ENCODE measurements around the gene ST3GAL5. TPM values are rescaled to one million over a fixed set of nuclear protein-coding genes. Genes with fewer than 3 reads are reported as not detected.
A peak's percentile ranks its signal among the peaks of the same experiment; 100 is the strongest.
"Not testable (repeated sequence)": the region's sequence is repeated elsewhere in the genome, so short reads cannot be mapped to it uniquely, and the experiment has no call there.

ST3GAL5 gene
- 10 to 100 TPM; 23.1 to 40.1 (median 31.7) TPM for polyA plus RNA-seq (ENCODE audit: insufficient read length in 10 of 10)
- long read RNA-seq, donor 1, full-length matches to known transcripts, result 8 of 8 reads
- long read RNA-seq, donor 1, partial matches to known transcripts, result 0 of 8 reads
- long read RNA-seq, donor 1, other reads (novel, unspliced or antisense), result 0 of 8 reads
- long read RNA-seq, donor 2, full-length matches to known transcripts, result 7 of 7 reads
- long read RNA-seq, donor 2, partial matches to known transcripts, result 0 of 7 reads
- long read RNA-seq, donor 2, other reads (novel, unspliced or antisense), result 0 of 7 reads
- long read RNA-seq, donor 3, result 0 reads
- long read RNA-seq, donor 4, full-length matches to known transcripts, result 4 of 4 reads
- long read RNA-seq, donor 4, partial matches to known transcripts, result 0 of 4 reads
- long read RNA-seq, donor 4, other reads (novel, unspliced or antisense), result 0 of 4 reads
- long read RNA-seq, donor 5, full-length matches to known transcripts, result 5 of 5 reads
- long read RNA-seq, donor 5, partial matches to known transcripts, result 0 of 5 reads
- long read RNA-seq, donor 5, other reads (novel, unspliced or antisense), result 0 of 5 reads
- long read RNA-seq, donor 6, full-length matches to known transcripts, result 7 of 7 reads
- long read RNA-seq, donor 6, partial matches to known transcripts, result 0 of 7 reads
- long read RNA-seq, donor 6, other reads (novel, unspliced or antisense), result 0 of 7 reads
- long read RNA-seq, donor 7, full-length matches to known transcripts, result 4 of 4 reads
- long read RNA-seq, donor 7, partial matches to known transcripts, result 0 of 4 reads
- long read RNA-seq, donor 7, other reads (novel, unspliced or antisense), result 0 of 4 reads
- long read RNA-seq, donor 8, full-length matches to known transcripts, result 3 of 3 reads
- long read RNA-seq, donor 8, partial matches to known transcripts, result 0 of 3 reads
- long read RNA-seq, donor 8, other reads (novel, unspliced or antisense), result 0 of 3 reads
- long read RNA-seq, donor 9, full-length matches to known transcripts, result 1 of 1 reads
- long read RNA-seq, donor 9, partial matches to known transcripts, result 0 of 1 reads
- long read RNA-seq, donor 9, other reads (novel, unspliced or antisense), result 0 of 1 reads

GRCh38 chr2:85888684-85889626 is at the start of gene ST3GAL5:
TSS of gene ST3GAL5 (minus strand) at chr2:85888990. CDS start at chr2:85888905, 85 bp downstream.
- DNase-seq, result peak; percentile 88 to 95 (median 92)

DNA sequence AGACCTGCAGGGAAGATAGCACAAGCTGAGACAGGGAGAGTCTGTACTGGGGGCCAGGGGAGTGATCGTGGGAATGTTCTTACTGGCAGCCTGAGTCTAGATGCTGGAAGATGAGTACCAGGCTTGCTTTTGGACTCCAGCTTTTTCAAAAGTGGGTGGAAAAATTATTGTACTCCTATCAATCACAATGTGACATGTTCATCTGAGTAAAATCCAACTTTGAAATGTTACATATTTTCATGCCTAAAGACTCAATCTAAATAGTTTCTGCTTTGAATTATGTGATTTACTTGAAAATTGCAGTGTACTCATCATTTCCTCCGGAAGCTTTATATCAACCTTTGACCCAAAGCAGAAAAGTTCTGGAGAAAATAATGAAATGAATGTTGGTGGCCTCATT is 49.7 kb upstream of the ST3GAL5 start:
- no peak for DNase-seq

DNA sequence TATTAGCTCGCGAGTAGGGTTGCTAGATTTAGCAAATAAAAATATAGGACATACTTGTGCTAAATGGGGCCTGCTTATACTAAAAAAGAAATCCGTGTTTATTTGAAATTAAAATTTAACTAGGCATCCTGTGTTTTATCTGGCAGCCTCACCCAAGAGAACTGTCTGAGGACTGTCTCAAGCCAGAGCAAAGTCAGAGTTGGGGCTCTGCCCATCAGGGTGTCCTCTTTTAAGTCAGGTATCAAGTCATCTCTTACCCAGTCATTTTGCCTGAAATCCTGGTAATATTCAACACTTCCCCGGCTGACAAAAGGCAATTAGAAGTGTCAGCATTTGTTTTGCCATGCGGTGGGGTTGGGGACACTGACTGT is 48.3 kb upstream of the ST3GAL5 start:
- no peak for DNase-seq

GRCh38 chr2:85936421-85937068 is 47.8 kb upstream of the ST3GAL5 start:
- DNase-seq, result no peak

GRCh38 chr2:85935746-85936208 is 47.0 kb upstream of the ST3GAL5 start:
- DNase-seq, result peak in 1 of 3 donors; percentile 69

DNA sequence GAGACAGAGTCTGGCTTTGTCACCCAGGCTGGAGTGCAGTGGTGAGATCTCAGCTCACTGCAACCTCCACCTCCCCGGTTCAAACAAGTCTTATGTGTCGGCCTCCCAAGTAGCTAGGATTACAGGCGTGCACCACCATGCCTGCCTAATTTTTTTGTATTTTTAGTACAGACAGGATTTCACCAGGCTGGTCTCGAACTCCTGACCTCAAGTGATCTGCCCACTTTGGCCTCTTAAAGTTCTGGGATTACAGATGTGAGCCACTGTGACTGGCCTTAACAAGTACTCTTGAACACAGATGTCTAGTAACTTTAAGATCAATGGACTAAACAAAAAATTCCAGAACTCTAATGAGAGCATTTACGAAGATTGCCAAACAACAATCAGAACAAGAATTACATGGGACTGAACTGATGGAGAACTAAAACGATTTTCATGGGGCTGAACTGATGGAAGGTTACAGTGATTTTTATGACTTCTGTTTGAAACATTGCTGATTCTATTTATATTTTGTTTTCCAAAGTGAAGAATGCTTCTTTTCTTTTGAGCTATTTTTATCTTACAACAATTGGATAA is 46.5 kb upstream of the ST3GAL5 start:
- DNase-seq, result no peak

GRCh38 chr2:85933753-85934594 is 45.2 kb upstream of the ST3GAL5 start:
- peak in 1 of 3 donors; percentile 71 for DNase-seq

GRCh38 chr2:85931151-85931550 is 42.4 kb upstream of the ST3GAL5 start:
- not testable (repeated sequence) for DNase-seq

GRCh38 chr2:85930129-85931124 is 41.6 kb upstream of the ST3GAL5 start:
- DNase-seq, result no peak

DNA sequence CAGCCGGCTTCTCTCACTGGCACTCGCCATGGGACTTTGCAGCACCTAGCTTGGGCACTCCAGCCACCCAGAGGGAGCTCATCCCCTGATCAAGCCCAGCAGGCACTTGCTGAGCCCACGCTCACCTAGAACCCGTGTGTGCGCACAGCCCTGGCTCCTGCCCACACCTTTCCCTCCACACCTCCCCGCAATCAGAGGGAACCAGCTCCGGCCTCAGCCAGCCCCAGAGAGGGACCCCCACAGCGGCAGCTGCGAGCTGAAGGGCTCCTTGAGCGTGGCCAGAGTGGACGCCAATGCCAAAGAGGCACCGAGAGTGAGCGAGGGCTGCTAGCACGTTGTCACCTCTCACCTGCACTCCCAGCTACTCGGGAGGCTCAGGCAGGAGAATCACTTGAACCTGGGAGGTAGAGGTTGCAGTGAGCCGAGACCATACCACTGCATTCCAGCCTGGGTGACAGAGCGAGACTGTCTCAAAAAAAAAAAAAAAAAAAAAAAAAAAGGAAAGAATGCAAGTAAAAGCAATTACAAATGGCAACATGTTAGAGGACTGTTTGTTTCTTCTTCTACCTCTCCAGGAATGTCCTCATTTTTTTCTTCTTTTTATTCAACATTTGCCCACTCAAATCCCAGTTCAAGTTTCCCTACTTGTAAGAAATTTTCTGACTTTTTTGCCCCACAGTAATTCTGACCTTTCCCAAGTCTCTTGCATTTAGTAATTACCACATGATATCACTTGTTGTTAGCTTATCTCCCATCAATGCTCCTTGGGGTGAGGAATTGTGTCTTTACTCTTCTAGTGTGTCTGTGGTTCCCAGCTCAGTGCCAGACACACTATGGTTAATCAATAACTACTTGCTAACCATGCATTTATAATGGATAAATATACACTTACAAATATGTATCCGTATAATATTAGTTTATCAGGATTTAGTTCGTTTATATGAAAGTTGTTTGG is 40.6 kb upstream of the ST3GAL5 start:
- no peak for DNase-seq

GRCh38 chr2:85926931-85927661 is 38.3 kb upstream of the ST3GAL5 start:
- DNase-seq, result no peak

- no peak for DNase-seq
Measured at GRCh38 chr2:85926526-85926925, 37.7 kb upstream of the ST3GAL5 start.

GRCh38 chr2:85925216-85925671 is 36.5 kb upstream of the ST3GAL5 start:
- DNase-seq, result no peak

DNA sequence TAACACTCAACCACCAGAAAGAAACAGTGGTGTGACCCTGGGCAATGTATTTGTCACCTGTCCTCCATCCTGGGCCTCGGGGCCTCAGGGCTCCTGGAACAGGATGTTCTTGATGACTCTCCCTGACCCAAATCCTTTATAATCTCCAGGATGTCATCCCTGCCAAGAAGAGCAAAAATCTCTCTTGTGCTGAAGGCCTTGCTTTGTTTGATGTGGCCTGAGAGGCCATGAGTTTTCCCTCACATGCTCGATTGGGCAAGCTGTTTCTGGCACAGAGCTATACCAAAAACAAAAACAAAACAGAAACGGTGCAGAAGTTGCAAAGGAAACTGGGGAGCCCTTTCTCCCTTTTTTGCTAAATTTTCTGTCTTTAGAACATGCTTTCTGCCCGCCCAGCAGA is 35.7 kb upstream of the ST3GAL5 start:
- peak in 2 of 3 donors; percentile 33 to 59 for DNase-seq

- no peak for DNase-seq
Measured at GRCh38 chr2:85922199-85922598, 33.4 kb upstream of the ST3GAL5 start.

DNA sequence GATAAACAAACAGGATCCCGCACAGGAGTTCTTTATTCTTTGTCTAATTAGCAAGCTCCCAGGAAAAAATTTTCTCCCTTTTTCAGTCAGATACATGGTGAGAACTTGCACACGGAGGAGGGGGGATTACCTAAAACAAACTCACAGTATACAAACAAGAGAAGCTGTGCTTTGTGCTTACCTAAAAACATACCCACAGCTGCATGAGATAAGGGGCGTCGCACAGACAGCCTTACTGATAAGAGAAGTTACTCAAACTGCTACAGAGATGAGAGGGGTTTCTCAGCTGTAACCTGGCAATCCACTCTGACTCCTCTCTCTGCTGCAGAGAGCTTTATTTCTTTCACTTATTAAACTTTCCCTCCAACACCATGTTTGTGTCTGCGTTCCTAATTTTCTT is 32.9 kb upstream of the ST3GAL5 start:
- no peak for DNase-seq
